HG03432 (cell line): ENCODE data around the gene EPOP.

Experiments used
- ATAC-seq: cut with Tn5 transposase; IDR thresholded peaks from one replicate; pipeline ENCODE4 v1.9.1; 2021; ENCODE audit warnings: mild to moderate bottlenecking, moderate library complexity; ENCODE audit not compliant: unreplicated experiment

EPOP gene

GRCh38 chr17:38705803-38706504, 31.2 kb upstream of the EPOP start:
- no peak for ATAC-seq

DNA sequence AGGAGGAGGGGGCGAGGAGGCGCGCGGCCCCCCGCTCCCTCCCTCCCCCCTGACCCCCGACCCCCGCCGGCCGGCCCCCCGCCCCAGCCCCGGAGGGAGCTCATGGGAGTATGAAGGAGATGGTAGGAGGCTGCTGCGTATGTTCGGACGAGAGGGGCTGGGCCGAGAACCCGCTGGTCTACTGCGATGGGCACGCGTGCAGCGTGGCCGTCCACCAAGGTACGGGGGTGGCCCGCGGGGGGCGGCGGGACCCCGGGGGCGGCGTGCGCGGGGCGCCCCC, 30.7 kb upstream of the EPOP start:
- ATAC-seq, result no peak

DNA sequence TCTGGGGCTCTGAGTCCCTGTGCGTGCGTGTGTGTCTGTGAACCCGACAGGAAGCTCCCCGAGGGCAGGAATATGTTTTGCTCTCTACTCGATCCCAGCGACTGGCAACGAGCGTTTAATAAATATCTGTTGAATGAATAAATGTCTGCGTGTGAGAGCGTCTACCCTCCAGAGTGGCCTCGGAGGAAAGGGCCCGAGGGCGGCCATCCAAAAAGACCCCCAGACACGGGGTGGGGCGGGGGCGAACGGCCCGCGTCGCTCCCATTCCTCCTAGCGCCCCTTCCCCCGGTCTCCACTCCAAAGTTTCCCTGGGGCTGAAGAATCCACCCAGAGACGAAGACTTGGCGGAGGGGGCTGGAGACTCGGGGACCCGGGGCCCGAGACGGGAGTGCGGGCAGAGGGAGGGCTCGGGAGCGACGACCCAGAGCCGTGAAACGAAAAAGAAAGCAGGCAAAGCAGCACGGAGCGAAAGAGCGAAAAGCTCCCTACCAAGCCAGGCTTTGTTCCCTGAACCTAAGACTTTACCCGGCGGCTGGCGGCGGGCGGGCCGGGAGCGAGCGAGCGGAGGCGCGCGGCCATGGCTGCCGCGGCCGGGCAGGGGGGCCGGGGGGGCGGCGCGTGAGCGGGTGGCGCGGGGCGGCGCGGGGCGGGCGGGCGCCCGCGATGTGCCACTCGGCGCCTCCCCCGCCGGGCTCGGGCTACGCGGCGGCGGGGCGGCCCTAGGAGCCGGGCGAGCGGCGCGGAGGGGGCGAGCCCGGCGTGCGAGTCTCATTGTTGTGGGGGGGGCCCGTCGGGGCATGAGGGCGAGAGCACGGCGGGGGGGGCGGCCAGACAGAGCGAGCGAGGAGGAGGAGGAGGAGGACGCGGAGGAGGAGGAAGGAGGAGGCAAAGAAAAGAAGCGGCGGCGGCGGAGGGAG, 30.1 kb upstream of the EPOP start, which contains the start of gene MLLT6:
Gene MLLT6, plus strand, starts transcription at position 668 of the 917 bp plus-strand sequence. CDS start 360 bp downstream, outside the sequence.
- no peak for ATAC-seq

DNA sequence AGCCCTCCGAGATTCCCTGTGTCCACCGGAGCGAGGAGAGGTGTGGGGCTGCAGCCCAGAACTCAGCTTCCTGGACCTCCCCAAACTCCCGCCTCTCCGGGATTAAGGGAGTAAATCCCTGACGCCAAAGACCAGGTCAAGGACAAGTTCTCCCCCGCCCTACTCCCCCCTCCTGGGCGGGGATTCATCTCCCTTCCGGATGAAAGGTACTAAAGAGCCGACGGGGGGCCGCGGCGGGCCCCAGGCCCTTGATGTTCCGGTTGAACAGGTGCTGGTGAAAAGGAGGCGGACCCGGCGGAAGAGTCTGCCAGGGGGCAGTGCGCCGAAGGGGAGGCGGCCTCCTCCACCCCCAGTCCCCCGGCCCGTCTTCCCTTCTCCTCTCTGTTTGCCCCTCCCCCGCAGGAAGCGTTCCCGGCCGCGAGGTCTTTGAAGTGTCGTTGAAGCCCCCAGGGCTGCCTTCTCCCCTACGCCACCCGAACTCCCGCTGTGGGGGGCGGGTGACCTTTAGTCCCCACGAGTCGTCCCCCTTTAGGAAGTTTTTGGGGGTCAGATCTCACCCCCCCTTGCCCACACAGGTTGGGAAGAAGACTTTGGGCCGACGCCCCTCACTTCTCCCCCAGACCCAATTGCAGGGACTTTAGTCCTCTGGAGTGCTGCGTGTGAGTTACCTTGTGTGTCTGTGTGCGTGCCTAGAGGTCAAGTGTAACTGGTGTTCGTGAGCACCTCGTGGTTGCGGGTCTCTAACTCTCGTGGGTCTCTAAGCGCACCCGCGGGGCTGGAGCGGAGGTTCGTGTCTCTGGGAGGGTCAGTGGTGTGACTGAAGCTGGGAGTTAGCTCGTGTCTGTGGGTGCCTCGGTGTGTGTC, 29.2 kb upstream of the EPOP start:
- ATAC-seq, result peak; percentile 19

- ATAC-seq, result no peak
Measured at GRCh38 chr17:38702916-38703741, 28.4 kb upstream of the EPOP start.

DNA sequence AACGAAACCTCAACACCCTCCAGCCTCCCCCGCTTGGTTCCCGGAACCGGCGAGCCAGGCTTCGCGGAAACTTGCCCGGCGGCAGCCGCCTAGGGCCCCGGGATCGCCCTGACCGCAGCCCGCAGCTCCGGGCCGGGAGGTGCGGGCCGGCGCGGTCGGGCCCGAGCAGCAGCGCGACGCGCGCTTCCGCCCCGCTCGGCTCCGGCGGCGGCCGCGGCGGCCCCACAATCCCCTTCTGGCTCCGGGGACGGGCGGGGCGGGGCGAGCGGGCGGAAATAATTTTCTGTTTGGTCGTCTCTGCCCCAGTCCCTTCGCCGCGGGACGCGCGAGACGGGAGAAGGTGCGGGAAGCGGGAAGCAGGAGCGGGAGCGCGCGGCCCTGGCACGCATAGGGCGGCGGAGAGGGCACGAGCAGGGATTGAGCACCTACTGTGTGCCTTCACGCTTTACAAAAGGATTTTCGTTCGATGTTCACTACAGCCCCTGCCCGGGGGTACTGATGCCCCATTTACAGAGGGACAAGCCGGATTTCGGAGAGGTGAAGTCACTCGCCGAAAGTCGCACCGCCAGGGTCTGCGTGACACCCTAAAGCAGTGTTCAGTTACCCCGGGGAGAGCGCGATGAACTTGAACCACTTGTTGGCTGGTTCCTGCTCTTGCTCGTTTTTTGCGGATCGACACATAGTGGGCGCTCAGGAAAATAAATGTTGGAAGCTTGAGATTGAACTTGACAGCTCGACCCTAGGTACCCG, 27.6 kb upstream of the EPOP start:
- peak; percentile 29 for ATAC-seq

DNA sequence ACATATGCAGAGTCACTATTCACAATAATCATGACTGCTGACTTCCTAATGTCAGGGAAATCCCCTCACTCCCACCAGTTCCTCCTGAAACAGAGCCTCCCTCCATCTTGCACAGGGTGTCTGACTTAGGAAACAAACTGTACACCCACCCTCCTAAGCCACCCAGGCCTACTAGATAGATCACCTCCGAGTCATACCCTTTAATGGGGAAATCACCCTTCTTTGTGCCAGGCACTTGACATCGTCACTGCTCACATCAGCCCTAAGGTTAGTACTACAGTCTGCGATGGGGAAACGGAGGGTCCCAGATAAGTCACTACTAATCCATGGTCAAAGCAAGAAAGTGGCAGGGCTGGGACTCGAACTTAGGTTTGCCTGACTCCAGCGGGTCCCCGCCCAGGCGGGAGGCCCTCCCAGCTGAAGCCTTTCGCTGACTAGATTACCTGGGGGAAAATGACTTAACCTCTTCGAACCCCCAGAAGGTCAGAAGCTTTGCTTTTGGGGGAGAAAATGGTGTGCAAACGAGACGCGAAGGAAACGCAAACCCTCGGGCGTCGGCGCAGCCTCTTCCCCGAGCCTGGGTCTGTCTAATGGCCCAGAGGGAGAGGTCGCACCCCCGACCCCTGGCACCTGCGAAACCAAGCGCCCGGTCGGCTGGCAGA, 26.9 kb upstream of the EPOP start:
- peak; percentile 20 for ATAC-seq

DNA sequence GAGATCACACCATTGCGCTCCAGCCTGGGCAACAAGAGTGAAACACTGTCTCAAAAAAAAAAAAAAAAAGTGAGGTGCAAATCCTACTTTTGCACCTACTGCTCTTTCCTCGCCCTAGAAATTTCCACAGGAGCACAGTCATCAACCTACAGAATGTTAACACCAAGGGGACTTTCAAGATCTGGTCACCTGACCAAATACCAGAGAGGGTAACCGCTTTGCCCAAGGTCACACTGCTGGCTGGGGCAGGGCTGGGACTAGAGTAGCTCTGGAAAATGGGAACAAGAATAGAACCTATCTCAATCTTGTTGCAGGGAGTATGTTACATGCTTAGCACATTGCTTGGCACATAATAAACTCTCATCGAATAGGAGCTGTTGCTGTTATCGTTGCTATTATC, 24.0 kb upstream of the EPOP start:
- ATAC-seq, result no peak

DNA sequence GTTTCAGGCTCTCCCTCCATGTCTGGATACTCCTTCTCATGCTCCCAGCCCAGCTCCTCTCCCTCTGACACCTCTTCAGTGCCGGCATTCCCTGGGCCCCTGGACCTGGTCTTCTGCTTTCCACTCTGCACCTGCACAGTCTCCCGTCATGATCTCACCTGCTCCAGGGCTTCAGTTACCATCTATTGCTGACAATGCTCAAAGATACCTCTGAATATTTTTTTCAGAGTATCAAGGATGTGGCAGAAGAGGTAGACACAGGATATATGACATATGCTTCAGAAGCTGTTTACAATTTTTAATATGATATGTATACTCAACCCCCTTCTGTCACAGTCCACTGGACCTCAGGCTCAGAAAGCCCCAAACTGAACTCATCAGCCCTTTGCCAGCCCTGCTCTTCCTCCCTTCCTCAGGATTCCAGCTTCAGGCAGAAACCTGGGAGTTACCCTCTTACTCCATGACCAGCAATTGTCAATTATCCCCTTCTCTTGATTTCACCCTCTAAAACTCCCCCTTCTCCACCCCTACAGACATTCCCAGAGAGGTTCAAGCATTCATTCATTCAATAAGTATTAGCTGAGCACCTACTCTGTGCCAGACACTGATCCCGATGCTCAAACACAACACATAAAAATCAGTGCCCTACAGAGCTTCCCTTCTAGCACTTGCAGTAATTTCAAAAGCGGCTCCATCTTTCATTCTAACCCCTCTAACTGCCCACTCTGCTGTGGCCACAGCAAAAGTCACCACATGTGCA, 22.5 kb upstream of the EPOP start:
- ATAC-seq, result no peak

DNA sequence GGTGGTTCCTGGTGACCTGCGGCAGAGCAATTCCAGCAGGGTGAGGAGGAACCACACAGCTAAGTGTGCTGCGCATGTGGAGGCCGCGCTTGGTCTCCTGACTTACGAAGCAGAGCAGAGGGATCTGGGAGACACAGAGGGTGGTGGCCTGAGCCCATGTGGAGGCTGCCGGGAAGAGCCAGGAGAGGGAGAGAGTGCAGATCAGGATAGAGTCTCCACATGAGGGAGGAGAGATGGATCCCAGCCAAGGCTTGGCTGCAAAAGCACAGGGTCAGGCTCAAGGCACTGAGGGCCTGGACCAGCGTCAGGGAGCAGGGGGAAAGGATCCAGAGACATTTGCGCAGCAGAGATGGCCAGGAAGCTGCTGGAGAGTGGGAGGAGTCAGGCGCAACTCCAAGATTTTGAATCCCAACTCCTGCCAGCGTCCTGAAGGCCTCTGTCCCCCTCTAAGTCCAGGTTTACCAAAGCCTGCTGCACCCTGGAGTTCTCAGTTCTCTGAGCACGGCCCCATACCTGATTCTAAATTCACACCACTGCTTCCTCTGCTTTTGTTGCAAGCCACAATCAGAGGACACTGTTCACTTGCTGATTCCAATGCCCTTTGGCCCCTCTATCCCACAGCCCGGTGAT, 19.1 kb upstream of the EPOP start:
- ATAC-seq, result no peak

- ATAC-seq, result no peak
Measured at GRCh38 chr17:38691154-38691553, 16.4 kb upstream of the EPOP start.

DNA sequence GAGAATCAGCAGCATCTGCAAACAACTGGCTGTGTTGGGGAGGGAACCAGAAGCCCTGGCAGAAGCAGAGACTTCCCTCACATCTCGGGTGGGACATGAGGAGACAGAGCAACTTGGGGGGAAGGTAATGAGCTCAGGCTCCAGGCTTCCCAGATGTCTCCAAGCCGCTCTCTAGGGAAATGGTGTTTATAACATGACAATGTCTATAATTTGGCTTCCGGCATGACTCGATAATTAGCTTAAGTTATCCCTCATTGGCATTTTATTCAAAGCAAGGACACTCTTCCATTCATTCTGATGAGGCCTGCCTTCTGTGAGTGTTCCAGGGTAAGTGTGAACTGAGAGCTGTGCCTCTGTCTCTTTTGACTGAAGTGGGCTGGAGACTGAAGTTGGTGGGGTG, 15.6 kb upstream of the EPOP start:
- no peak for ATAC-seq

DNA sequence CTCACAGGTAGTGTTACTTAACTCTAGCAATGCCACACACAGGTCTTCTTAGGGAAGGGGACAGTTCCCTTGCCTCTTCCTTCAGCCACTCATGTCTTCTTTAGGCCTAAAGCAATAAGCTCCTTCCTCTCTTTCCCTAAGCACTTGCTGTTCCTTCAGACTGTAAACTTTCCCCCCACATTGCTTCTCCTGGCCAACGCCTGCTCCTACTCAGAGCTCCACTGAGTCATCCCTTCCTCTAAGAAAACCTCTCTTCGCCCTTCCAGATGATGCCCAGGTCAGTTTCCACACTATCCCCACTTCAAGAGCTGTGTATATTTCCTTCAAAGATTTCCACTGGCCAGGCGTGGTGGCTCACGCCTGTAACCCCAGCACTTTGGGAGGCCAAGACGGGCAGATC, 12.5 kb upstream of the EPOP start:
- no peak for ATAC-seq

DNA sequence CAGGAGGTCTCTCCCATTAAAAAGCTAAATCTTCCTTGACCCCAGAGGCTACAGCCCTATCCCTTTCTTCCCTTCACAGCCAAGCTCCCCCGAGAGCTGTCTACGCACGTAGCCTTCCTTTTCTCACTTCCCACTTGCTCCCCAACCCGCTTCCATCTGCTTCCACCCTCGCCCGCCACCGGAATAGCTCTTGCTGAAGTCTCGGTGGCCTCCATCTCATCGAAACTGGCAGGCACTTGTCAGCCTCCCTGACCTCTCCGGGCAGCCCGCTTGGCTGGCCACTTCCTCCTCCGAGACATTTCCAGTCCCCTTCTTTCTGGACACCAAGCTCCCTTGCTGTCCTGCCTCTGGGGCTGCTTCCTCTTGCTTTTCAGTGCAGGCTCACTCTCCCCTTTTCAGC, 10.7 kb upstream of the EPOP start:
- no peak for ATAC-seq

DNA sequence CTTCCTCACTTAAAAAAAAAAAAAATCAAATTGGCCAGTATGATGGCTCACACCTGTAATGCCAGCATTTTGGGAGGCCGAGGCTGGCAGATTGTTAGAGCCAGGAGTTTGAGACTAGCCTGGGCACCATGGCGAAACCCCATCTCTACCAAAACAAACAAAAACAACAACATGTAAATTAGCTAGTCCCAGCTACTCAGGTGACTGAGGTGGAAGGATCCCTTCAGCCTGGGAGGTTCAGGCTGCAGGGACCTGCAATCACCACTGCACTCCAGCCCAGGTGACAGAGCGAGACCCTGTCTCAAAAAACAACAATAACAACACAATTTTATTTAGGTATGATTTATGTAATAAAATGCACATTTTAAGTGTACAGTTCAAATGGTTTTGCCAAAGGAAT, 6.3 kb upstream of the EPOP start:
- no peak for ATAC-seq

DNA sequence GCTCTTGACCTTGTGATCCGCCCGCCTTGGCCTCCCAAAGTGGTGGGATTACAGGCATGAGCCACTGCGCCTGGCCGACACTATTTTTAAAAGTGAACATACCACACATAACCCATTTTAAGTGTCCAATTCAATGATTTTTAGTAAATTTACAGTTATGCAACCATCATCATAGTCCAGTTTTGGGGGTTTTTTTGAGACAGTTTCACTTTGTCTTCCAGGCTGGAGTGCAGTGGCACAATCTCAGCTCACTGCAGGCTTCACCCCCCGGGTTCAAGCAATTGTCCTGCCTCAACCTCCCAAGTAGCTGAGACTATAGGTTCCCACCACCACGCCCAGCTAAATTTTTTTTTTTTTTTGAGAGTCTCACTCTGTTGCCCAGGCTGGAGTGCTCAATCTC, 3.1 kb upstream of the EPOP start:
- ATAC-seq, result no peak

- peak; percentile 44 for ATAC-seq
Measured at GRCh38 chr17:38676706-38677504, 2.1 kb upstream of the EPOP start.
